GM12873 (cell line): ENCODE measurements around the gene RNASEH2A.
A peak's percentile ranks its signal among the peaks of the same experiment; 100 is the strongest.

Experiments used
- CTCF ChIP-seq: IDR thresholded peaks from 2 replicates; pipeline ENCODE4 v1.5.1; 2012; ENCODE audit warnings: low read depth, mild to moderate bottlenecking, moderate library complexity, low read length, control low read depth; ENCODE audit not compliant: insufficient read depth; ENCODE audit errors: missing control alignments

The RNASEH2A gene

DNA sequence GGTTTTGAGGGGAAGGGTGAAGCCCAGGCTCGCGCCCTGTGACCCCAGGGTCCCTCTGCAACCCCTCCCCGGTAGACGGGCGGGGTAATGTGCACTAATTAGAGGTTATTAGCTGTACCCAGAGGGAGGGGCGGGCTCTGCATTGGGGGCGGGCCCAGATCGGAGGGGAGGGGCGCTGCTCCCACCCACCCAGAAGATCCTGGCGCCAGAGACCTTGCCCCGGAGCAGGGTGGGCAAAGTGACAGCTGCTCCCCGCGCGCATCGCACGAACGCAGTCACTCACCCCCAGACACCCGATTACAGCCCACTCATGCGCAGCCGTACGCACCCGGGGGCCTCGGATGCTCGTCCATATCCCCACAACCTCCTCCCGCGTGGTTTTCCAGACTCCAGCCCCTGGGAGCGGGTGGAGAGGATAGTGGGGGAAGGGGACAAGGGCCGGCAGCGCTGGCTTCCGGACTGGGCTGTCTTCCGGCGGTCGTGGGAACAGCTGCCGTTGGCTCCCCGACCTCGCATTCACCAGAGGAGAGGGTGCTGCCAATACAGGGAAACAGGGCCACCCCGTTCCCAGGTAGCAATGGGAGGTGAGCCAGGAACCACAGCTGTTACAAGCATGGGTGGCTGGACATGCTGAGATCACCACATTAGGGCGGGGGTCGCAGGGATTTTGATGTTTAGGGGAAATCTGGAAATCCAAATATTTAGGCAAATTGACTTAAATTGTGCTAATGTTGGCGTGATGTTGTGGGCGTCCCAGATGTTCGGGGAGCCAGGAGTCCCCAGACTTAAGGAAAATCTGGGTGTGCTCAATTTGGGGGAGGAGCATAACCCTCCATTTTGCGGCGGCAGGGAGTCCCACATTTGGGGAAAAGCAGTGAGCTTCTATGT is 28.1 kb upstream of the RNASEH2A start:
- no peak for TF ChIP-seq CTCF

- no peak for TF ChIP-seq CTCF
Measured at GRCh38 chr19:12778905-12779161, 27.6 kb upstream of the RNASEH2A start.

- TF ChIP-seq CTCF, result peak; percentile 25
Measured at GRCh38 chr19:12779162-12779993, 27.0 kb upstream of the RNASEH2A start.

DNA sequence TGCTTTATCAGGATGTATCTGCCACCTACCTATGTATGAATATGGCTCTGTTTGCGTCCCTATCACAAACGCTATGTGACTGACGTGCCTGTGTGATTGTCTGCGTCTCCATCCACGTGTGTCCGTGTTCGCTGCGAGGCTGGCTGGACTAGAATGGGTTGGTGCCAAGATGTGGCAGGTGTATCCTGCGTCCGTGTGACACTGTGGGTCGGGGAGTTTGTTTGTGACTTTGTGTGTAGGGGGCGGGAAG is 24.3 kb upstream of the RNASEH2A start:
- TF ChIP-seq CTCF, result no peak

- TF ChIP-seq CTCF, result peak; percentile 12
Measured at GRCh38 chr19:12782424-12783290, 23.7 kb upstream of the RNASEH2A start.

- no peak for TF ChIP-seq CTCF
Measured at GRCh38 chr19:12783291-12783848, 23.0 kb upstream of the RNASEH2A start.
